Measurements from ENCODE around the gene ZDHHC5. TPM values are rescaled to one million over a fixed set of nuclear protein-coding genes. Genes with fewer than 3 reads are reported as not detected.
A peak's percentile ranks its signal among the peaks of the same experiment; 100 is the strongest.

The ZDHHC5 gene
- total and polyA plus RNA-seq, 2 donors from 2014 or later = 28.3 to 90.2 TPM

DNA sequence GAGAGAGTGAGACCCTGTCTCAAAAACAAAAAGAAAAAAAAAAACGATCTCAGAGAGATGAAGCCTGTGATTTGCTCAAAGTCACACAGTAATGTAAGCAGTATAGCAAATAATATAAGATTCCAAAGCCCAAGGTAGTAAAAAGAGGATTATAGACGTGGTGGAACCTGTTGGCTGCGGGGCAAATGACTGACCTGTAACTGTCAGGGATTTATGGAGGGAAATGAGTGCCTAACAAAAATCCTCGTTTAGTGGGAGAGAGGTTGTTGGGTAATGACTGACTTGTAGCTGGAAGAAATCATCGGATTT is 11.1 kb upstream of the ZDHHC5 start:
- intact Hi-C loops (cut with DNase I) = no loop called here
- peaks cover 0 to 21% (median 19%) of the 10 kb centered on the region in 3 donors for H3K36me3 ChIP-seq (ENCODE audit: control insufficient read depth in 2 of 3, insufficient read depth in 3 of 3, low read length in 3 of 3)
- TF ChIP-seq, protein P1, sequence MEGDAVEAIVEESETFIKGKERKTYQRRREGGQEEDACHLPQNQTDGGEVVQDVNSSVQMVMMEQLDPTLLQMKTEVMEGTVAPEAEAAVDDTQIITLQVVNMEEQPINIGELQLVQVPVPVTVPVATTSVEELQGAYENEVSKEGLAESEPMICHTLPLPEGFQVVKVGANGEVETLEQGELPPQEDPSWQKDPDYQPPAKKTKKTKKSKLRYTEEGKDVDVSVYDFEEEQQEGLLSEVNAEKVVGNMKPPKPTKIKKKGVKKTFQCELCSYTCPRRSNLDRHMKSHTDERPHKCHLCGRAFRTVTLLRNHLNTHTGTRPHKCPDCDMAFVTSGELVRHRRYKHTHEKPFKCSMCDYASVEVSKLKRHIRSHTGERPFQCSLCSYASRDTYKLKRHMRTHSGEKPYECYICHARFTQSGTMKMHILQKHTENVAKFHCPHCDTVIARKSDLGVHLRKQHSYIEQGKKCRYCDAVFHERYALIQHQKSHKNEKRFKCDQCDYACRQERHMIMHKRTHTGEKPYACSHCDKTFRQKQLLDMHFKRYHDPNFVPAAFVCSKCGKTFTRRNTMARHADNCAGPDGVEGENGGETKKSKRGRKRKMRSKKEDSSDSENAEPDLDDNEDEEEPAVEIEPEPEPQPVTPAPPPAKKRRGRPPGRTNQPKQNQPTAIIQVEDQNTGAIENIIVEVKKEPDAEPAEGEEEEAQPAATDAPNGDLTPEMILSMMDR (IDR thresholded peaks at IDR 0.05; ENCODE audit: borderline replicate concordance, extremely low read depth, insufficient read depth) = no peak

DNA sequence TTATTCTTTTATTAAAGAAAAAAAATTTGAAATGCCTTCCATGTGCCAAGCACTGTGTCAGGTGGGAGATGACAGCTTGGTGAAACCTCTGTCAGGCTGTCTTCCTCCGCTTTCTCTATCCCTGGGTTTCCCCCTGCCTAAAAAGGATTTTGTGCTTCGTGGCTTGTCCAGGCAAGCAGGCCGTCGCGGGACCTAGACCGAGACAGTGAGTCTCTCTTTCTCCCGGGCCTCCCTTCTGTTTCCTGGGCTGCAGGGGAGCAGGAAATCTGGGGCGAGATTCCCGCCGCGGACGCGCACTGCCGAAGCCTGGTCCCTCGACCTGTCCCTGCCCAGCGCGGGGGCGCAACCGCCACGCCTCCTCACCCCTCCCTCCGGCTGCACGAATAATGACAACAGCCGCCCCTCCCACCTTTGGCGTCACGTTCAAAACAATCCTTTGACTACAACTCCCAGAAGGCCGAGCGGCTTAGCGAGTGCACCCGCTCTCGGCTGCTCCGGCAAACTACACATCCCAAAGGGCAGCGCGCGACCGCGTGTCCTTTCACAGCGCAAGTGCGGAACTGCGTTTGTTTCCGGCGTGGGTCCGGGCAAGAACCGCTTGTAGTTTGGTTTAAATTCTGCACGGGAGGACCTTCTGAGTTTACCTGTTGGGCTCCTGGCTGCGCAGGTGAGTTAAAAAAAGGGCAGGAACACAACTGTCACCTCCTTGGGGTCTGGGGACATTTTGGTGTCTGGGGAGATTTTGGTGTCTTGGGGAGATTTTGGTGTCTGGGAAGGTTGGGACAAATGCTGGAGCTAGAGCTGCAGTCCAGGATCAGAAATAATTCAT is 10.5 kb upstream of the ZDHHC5 start, which contains the start of gene CLP1:
CLP1 (plus strand) TSS at position 569 of the 829 bp plus-strand sequence. CDS start 1,715 bp downstream, outside the sequence.
- H3K4me1 ChIP-seq (ENCODE audit: control insufficient read depth in 2 of 3, insufficient read depth in 2 of 3, low read depth in 1 of 3, low read length in 3 of 3) = peaks cover 0 to 7% (median 0%) of the 10 kb centered on the region in 3 donors
- no peaks in the 10 kb centered on the region for H3K9me3 ChIP-seq (ENCODE audit: control insufficient read depth in 2 of 3, insufficient read depth in 1 of 3, low read length in 3 of 3)
- TF ChIP-seq, protein P1 (IDR thresholded peaks at IDR 0.05; ENCODE audit: borderline replicate concordance, extremely low read depth, insufficient read depth) = no peak
- H3K4me3 ChIP-seq (ENCODE audit: low read length in 3 of 3) = peak within 1 kb of the TSS; percentile 79 to 97 (median 92)
- intact Hi-C loops (cut with DNase I) = no loop called here
- peak; percentile 89 for FAIRE-seq
- peak within 1 kb of the TSS; percentile 64 to 90 (median 81) for H3K9ac ChIP-seq (ENCODE audit: low read length in 3 of 3)
- H3K27me3 ChIP-seq (ENCODE audit: control insufficient read depth, insufficient read depth, low read length) = no peaks in the 10 kb centered on the region
- H3K27ac ChIP-seq (ENCODE audit: low read depth in 2 of 2, low read length in 2 of 2) = peak within 1 kb of the TSS; percentile 65 to 89
- H3K36me3 ChIP-seq (ENCODE audit: control insufficient read depth in 2 of 3, insufficient read depth in 3 of 3, low read length in 3 of 3) = peaks cover 0 to 25% (median 21%) of the 10 kb centered on the region in 3 donors
- peak; percentile 99 to 100 (median 99) for DNase-seq

More for the DNA sequence above, 11.1 kb upstream of the ZDHHC5 start:
- Histone ChIP-seq H3K27me3 (ENCODE audit: control insufficient read depth, insufficient read depth, low read length) (no peaks in the 10 kb centered on the region), H3K9ac (ENCODE audit: low read length in 3 of 3) (peak overlapping the region; percentile 49 to 81 (median 64)), H3K27ac (ENCODE audit: low read depth in 2 of 2, low read length in 2 of 2) (peak overlapping the region in 1 of 2 donors; percentile 89), H3K4me1 (ENCODE audit: control insufficient read depth in 2 of 3, insufficient read depth in 2 of 3, low read depth in 1 of 3, low read length in 3 of 3) (peaks cover 0 to 7% (median 0%) of the 10 kb centered on the region in 3 donors), H3K4me3 (ENCODE audit: low read length in 3 of 3) (peak overlapping the region; percentile 76 to 92 (median 79)), H3K9me3 (ENCODE audit: control insufficient read depth in 2 of 3, insufficient read depth in 1 of 3, low read length in 3 of 3) (no peaks in the 10 kb centered on the region)
- FAIRE-seq = no peak
- no peak for DNase-seq

DNA sequence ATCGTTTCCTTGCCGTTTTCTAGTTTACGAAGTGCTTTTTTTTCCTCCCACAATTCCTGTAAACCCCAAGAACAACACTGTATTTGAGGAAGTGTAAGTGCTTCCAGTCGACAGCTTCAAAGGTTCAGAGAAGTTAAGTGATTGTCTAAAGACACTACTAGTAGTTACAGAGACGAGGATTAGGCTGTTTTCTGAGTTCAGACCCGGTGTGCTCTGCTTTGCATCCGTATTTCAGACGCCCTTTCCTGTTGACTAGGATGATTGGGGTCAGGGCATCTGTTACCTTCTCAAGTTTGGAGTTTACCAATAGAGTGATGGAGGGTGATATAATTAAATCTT is 9.9 kb upstream of the ZDHHC5 start:
- H3K27ac ChIP-seq (ENCODE audit: low read depth in 2 of 2, low read length in 2 of 2) = peak overlapping the region in 1 of 2 donors; percentile 65
- intact Hi-C loops (cut with DNase I) = no loop called here
- H3K4me1 ChIP-seq (ENCODE audit: control insufficient read depth in 2 of 3, insufficient read depth in 2 of 3, low read depth in 1 of 3, low read length in 3 of 3) = peaks cover 0 to 7% (median 0%) of the 10 kb centered on the region in 3 donors
- H3K36me3 ChIP-seq (ENCODE audit: control insufficient read depth in 2 of 3, insufficient read depth in 3 of 3, low read length in 3 of 3) = peaks cover 0 to 26% (median 24%) of the 10 kb centered on the region in 3 donors
- FAIRE-seq = no peak
- no peaks in the 10 kb centered on the region for H3K27me3 ChIP-seq (ENCODE audit: control insufficient read depth, insufficient read depth, low read length)
- no peak for DNase-seq
- H3K9ac ChIP-seq (ENCODE audit: low read length in 3 of 3) = peak overlapping the region; percentile 53 to 90 (median 78)
- no peaks in the 10 kb centered on the region for H3K9me3 ChIP-seq (ENCODE audit: control insufficient read depth in 2 of 3, insufficient read depth in 1 of 3, low read length in 3 of 3)
- H3K4me3 ChIP-seq (ENCODE audit: low read length in 3 of 3) = peak overlapping the region; percentile 79 to 97 (median 92)
- TF ChIP-seq, protein P1 (IDR thresholded peaks at IDR 0.05; ENCODE audit: borderline replicate concordance, extremely low read depth, insufficient read depth) = no peak

Data from kidney (tissue), 14 donors.